Esophagus muscularis mucosa (tissue), 4 donors: ENCODE results near the gene OSGEP. TPM values are rescaled to one million over a fixed set of nuclear protein-coding genes. Genes with fewer than 3 reads are reported as not detected.
"Not testable (repeated sequence)": the region's sequence is repeated elsewhere in the genome, so short reads cannot be mapped to it uniquely, and the experiment has no call there.

Source experiments
- DNase-seq: peaks from one replicate; pipeline ENCODE4 v3.0.0-alpha.2; 2017; ENCODE audit errors: extremely low spot score
- H3K27ac ChIP-seq, 4 donors: fragments of 200-600 bp; sonication (generic); replicated peaks in 1 of 4; 1 replicate in 3 of 4; 2 replicates in 1 of 4; pipeline ENCODE4 v1.5.1; 2016 to 2019; ENCODE audit warnings: mild to moderate bottlenecking in 1 of 4
- H3K27me3 ChIP-seq, 4 donors: fragments of 200-600 bp; sonication (generic); one replicate each; pipeline versions ENCODE4 v1.5.1 to v1.6.0; 2016 to 2019
- H3K36me3 ChIP-seq, 4 donors: fragments of 200-600 bp; sonication (generic); one replicate each; pipeline ENCODE4 v1.5.1; 2016 to 2019
- H3K4me1 ChIP-seq, 4 donors: fragments of 200-600 bp; sonication (generic); one replicate each; pipeline ENCODE4 v1.5.1; 2016 to 2019
- H3K4me3 ChIP-seq, 4 donors: fragments of 200-600 bp; sonication (generic); 1 replicate in 2 of 4; 2 replicates in 2 of 4; pipeline ENCODE4 v1.5.1; 2016 to 2019; ENCODE audit warnings: mild to moderate bottlenecking in 4 of 4, moderate library complexity in 1 of 4
- H3K9me3 ChIP-seq, 4 donors: fragments of 200-600 bp; sonication (generic); 1 replicate in 3 of 4; 2 replicates in 1 of 4; pipeline ENCODE4 v1.5.1; 2016 to 2019
- CTCF ChIP-seq, 3 experiments: fragments of 200-600 bp in 2 of 3; fragments of 450-650 bp in 1 of 3; sonication (generic) in 2 of 3; IDR thresholded peaks; one replicate each; pipeline ENCODE4 v1.5.1; 2017 to 2019; ENCODE audit warnings: antibody characterized with exemption in 3 of 3, mild to moderate bottlenecking in 2 of 3, moderate library complexity in 1 of 3
- EP300 ChIP-seq: sonication (generic); formaldehyde crosslinking; IDR thresholded peaks from one replicate; pipeline ENCODE4 v1.6.1; 2017; ENCODE audit warnings: antibody characterized with exemption
- POLR2A ChIP-seq: fragments of 450-650 bp; IDR thresholded peaks from one replicate; pipeline ENCODE4 v1.6.1; 2017; ENCODE audit warnings: antibody characterized with exemption, moderate library complexity, mild to moderate bottlenecking, low read depth
- POLR2AphosphoS5 ChIP-seq, 2 donors: sonication (generic); formaldehyde crosslinking; IDR thresholded peaks; one replicate each; pipeline ENCODE4 v1.6.1; 2017; ENCODE audit warnings: antibody characterized with exemption in 2 of 2
- WGBS: methylation state at CpG from one replicate; pipeline ENCODE4 v1.1.5; 2018; 5-methylcytosine and 5-hydroxymethylcytosine counted together
- intact Hi-C: fragments of 100-400 bp; cut with DNase I; formaldehyde crosslinking; loops from one replicate; pipeline ENCODE4 v1.15.1; 2023
- total RNA-seq, 4 donors: library from RNA; depleted of rRNA; stranded (reverse); fragments of >200 nt; gene quantifications; one replicate each; pipeline versions ENCODE4 v1.1.0 to v1.2.1, GENCODE V29; 2016

OSGEP gene
- total RNA-seq, 4 donors from 2014 or later = 23.5 to 36.8 (median 24.8) TPM

GRCh38 chr14:20456971-20457370 is 2.4 kb upstream of the OSGEP start:
- 76% methylated on average over 13 of the region's 13 CpGs for WGBS
- Histone ChIP-seq H3K36me3 (peaks cover 25 to 50% (median 41%) of the 10 kb centered on the region in 4 donors), H3K27ac (peak overlapping the region in 2 of 4 donors; percentile 94 to 97), H3K27me3 (no peaks in the 10 kb centered on the region), H3K4me3 (no peak overlapping the region), H3K4me1 (peaks cover 43 to 66% (median 58%) of the 10 kb centered on the region in 4 donors), H3K9me3 (no peaks in the 10 kb centered on the region)
- no peak for DNase-seq
- intact Hi-C loops = loop anchor here (5.0 kb wide), 1 partner anchor 115 kb away; the partner anchor contains the start of gene PARP2
- TF ChIP-seq POLR2A (no peak), CTCF (IDR thresholded peaks at IDR 0.05) (no peak), EP300 (no peak), POLR2AphosphoS5 (IDR thresholded peaks at IDR 0.05) (no peak)

GRCh38 chr14:20455355-20456300 is 1.0 kb upstream of the OSGEP start:
- peaks cover 30 to 63% (median 53%) of the 10 kb centered on the region in 4 donors for H3K36me3 ChIP-seq

GRCh38 chr14:20452831-20453230 is 1.8 kb downstream of the OSGEP start:
- H3K9me3 ChIP-seq, H3K27ac ChIP-seq, DNase-seq, H3K4me3 ChIP-seq, H3K27me3 ChIP-seq: not testable (repeated sequence)
- Histone ChIP-seq H3K36me3 (peaks cover 42 to 68% (median 62%) of the 10 kb centered on the region in 4 donors), H3K4me1 (peaks cover 24 to 36% (median 34%) of the 10 kb centered on the region in 4 donors)
- 90% methylated on average over 8 of the region's 8 CpGs for WGBS
- intact Hi-C loops = loop anchor here (5.0 kb wide), 1 partner anchor 36 kb away; no protein-coding TSS in a partner anchor

More at GRCh38 chr14:20455355-20456300, 1.0 kb upstream of the OSGEP start:
- 2% methylated on average over 37 of the region's 39 CpGs for WGBS
- DNase-seq = no peak
- Histone ChIP-seq H3K27ac (peak overlapping the region; percentile 88 to 97 (median 94)), H3K27me3 (no peaks in the 10 kb centered on the region), H3K9me3 (no peaks in the 10 kb centered on the region), H3K4me1 (peaks cover 41 to 63% (median 55%) of the 10 kb centered on the region in 4 donors), H3K4me3 (peak overlapping the region; percentile 82 to 87 (median 84))
- intact Hi-C loops = loop anchor here (5.0 kb wide), 1 partner anchor 113 kb away; the partner anchor contains the start of gene PARP2
- TF ChIP-seq EP300 (no peak), POLR2A (no peak), POLR2AphosphoS5 (IDR thresholded peaks at IDR 0.05) (no peak), CTCF (IDR thresholded peaks at IDR 0.05) (no peak)

GRCh38 chr14:20446889-20447288 is 7.7 kb downstream of the OSGEP start:
- intact Hi-C loops = no loop called here
- H3K4me1 ChIP-seq = no peaks in the 10 kb centered on the region
- peaks cover 52 to 74% (median 66%) of the 10 kb centered on the region in 4 donors for H3K36me3 ChIP-seq
- H3K9me3 ChIP-seq = no peaks in the 10 kb centered on the region
- no peaks in the 10 kb centered on the region for H3K27me3 ChIP-seq
- 98% methylated on average over 5 of the region's 5 CpGs for WGBS
- no peak for DNase-seq
- no peak overlapping the region for H3K4me3 ChIP-seq
- no peak overlapping the region for H3K27ac ChIP-seq
- TF ChIP-seq POLR2AphosphoS5 (IDR thresholded peaks at IDR 0.05) (no peak), POLR2A (no peak), EP300 (no peak), CTCF (IDR thresholded peaks at IDR 0.05) (no peak)

GRCh38 chr14:20443650-20444049 is 11.0 kb downstream of the OSGEP start:
- H3K4me1 ChIP-seq, H3K4me3 ChIP-seq, H3K27me3 ChIP-seq, DNase-seq, intact Hi-C loops, H3K27ac ChIP-seq, H3K9me3 ChIP-seq: not testable (repeated sequence)
- H3K36me3 ChIP-seq = peaks cover 27 to 41% (median 34%) of the 10 kb centered on the region in 4 donors
- 62% methylated on average over 4 of the region's 4 CpGs for WGBS
